Loucy (cell line): ENCODE data around the gene P4HA3.

Experiments
- EZH2phosphoT487 ChIP-seq: fragments of 200-600 bp; IDR thresholded peaks from 2 replicates; pipeline ENCODE4 v1.6.1; 2018; ENCODE audit warnings: antibody characterized with exemption, mild to moderate bottlenecking, moderate library complexity, borderline replicate concordance
- TF ChIP-seq, protein P1 (sequence below): fragments of 200-600 bp; sonication (generic); conservative IDR thresholded peaks from 2 replicates; pipeline ENCODE4 v1.5.1; 2014; ENCODE audit warnings: mild to moderate bottlenecking, antibody characterized with exemption, low read length

DNA sequence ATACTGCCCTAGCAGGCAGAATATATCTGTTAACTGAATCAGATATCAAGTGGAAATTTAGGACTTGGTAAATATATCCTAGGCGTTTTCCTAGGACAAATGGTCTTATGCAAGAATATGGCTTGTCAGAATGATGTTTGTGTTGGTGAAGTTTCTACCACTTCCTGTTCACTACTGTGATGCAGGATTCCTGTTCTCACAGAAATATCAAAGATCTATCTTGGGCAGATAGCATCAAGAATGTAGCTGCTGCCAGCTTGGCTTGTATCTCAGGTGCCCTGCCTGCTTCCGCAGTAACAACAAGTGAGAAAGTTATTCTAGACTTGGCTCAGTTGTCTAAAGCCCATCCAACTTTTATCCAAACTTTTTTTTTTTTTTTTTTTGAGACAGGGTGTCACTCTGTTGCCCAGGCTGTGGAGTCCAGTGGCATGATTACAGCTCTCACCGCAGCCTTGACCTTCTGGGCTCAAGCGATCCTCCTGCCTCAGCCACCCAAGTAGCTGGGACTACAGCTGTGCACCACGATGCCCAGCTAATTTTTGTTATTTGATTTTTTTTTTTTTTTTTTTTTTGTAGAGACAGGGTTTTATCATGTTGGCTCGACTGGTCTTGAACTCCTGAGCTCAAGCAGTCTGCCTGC lies 79.0 kb downstream of the P4HA3 start:
- TF ChIP-seq, protein P1, sequence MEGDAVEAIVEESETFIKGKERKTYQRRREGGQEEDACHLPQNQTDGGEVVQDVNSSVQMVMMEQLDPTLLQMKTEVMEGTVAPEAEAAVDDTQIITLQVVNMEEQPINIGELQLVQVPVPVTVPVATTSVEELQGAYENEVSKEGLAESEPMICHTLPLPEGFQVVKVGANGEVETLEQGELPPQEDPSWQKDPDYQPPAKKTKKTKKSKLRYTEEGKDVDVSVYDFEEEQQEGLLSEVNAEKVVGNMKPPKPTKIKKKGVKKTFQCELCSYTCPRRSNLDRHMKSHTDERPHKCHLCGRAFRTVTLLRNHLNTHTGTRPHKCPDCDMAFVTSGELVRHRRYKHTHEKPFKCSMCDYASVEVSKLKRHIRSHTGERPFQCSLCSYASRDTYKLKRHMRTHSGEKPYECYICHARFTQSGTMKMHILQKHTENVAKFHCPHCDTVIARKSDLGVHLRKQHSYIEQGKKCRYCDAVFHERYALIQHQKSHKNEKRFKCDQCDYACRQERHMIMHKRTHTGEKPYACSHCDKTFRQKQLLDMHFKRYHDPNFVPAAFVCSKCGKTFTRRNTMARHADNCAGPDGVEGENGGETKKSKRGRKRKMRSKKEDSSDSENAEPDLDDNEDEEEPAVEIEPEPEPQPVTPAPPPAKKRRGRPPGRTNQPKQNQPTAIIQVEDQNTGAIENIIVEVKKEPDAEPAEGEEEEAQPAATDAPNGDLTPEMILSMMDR, result no peak
- TF ChIP-seq EZH2phosphoT487, result no peak
